Chondrocyte (in vitro differentiated cells): ENCODE results near the gene SLC6A18. TPM values are rescaled to one million over a fixed set of nuclear protein-coding genes. Genes with fewer than 3 reads are reported as not detected.
"Not testable (repeated sequence)": the region's sequence is repeated elsewhere in the genome, so short reads cannot be mapped to it uniquely, and the experiment has no call there.

Experiments
- DNase-seq: peaks from one replicate; pipeline ENCODE4 v3.0.0; 2021; ENCODE audit warnings: mixed read lengths, low spot score
- H3K27ac Mint-ChIP-seq: one replicate; pipeline ENCODE4 v1.8.0; 2021; ENCODE audit warnings: mild to moderate bottlenecking, moderate library complexity, mixed read lengths; ENCODE audit not compliant: unreplicated experiment
- H3K27me3 Mint-ChIP-seq: 2 replicates; pipeline ENCODE4 v1.8.0; 2021; ENCODE audit warnings: low read depth, mixed read lengths
- H3K36me3 Mint-ChIP-seq: 2 replicates; pipeline ENCODE4 v1.8.0; 2021; ENCODE audit warnings: low read depth, mixed read lengths
- H3K4me1 Mint-ChIP-seq: 2 replicates; pipeline ENCODE4 v1.8.0; 2021; ENCODE audit warnings: low read depth, mild to moderate bottlenecking, mixed read lengths
- H3K4me3 Mint-ChIP-seq: one replicate; pipeline ENCODE4 v1.8.0; 2021; ENCODE audit warnings: mild to moderate bottlenecking, moderate library complexity, mixed read lengths; ENCODE audit not compliant: unreplicated experiment
- H3K9me3 Mint-ChIP-seq: 2 replicates; pipeline ENCODE4 v1.8.0; 2021; ENCODE audit warnings: low read depth, mixed read lengths
- total RNA-seq: library from RNA; stranded (reverse); gene quantifications from 3 replicates; pipeline ENCODE4 v1.2.1, GENCODE V29; 2021
- TF ChIP-seq, protein P1 (sequence below): fragments of 200-600 bp; sonication (generic); IDR thresholded peaks from 2 replicates; pipeline ENCODE4 v1.5.0; 2021; ENCODE audit warnings: antibody characterized with exemption, mild to moderate bottlenecking, moderate library complexity

SLC6A18 gene
- total RNA-seq, 1 donor from 2014 or later, result not detected

DNA sequence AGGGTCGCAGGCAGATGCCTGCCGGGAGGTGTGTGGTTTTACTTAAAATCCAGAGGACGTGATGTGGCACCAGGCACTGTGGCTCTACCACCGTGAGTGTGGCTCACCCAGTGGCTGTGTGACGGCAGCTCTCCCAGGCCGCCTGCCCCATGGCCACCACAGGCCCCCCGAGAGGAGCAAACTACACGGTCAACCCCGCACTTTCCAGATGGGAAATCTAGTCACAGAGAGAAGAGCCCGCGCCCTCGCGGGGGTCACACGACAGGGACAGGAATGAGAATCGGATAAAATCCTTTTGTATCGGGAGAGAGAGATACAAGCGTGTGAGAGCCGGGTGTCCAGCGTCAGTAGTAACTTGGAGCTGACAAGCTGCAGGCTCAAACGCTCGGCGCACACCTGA is 45.2 kb downstream of the SLC6A18 start:
- no peaks in the 10 kb centered on the region for H3K36me3 Mint-ChIP-seq
- H3K4me3 Mint-ChIP-seq, result no peak overlapping the region
- H3K27me3 Mint-ChIP-seq, result peaks cover 8% of the 10 kb centered on the region
- DNase-seq, result no peak
- TF ChIP-seq, protein P1, sequence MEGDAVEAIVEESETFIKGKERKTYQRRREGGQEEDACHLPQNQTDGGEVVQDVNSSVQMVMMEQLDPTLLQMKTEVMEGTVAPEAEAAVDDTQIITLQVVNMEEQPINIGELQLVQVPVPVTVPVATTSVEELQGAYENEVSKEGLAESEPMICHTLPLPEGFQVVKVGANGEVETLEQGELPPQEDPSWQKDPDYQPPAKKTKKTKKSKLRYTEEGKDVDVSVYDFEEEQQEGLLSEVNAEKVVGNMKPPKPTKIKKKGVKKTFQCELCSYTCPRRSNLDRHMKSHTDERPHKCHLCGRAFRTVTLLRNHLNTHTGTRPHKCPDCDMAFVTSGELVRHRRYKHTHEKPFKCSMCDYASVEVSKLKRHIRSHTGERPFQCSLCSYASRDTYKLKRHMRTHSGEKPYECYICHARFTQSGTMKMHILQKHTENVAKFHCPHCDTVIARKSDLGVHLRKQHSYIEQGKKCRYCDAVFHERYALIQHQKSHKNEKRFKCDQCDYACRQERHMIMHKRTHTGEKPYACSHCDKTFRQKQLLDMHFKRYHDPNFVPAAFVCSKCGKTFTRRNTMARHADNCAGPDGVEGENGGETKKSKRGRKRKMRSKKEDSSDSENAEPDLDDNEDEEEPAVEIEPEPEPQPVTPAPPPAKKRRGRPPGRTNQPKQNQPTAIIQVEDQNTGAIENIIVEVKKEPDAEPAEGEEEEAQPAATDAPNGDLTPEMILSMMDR, result no peak
- H3K27ac Mint-ChIP-seq, result no peak overlapping the region
- no peaks in the 10 kb centered on the region for H3K4me1 Mint-ChIP-seq
- no peaks in the 10 kb centered on the region for H3K9me3 Mint-ChIP-seq

DNA sequence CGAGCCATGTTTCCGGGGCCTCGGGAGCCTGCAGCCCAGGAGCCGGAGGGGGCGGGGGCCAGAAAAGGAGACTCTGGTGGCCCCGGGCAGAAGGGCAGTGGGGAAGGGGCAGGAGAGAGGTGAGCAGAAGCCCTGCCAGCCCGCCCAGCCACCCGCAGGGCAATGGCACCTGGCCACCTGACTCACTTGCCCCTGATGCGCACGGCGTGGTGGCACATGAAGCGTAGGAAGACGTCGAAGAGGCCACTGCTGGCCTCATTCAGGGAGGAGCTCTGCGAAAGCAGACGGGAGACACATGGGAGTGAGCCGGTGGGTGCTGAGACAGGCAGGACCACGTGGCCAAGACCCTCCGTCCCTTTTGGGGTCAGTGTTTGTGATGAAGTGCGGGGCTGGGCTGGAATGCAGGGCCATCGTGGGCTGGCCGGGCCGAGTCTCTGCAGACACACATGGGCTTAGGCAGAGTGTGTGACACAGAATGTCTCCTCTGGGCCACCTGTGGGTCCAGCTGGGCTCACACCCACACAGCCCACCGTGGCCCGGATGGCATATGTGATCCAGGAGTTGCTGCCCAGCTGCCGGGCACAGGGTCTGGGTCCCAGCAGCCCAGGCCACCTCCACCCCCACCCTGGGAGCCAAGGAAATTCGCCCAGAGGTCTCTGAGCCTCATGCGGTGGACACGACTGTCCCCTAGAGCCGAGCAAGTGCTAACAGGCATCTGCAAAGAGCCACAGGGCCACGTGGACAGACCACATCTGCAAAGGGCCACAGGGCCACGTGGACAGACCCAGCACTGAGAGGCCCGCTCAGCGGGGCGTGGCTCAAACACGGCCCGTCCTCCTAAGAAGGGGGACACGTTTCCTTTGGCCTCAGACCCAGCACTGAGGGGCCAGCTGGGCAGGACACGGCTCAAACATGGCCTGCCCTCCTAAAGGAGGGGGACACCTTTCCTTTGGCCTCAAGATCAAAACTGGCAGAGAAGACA is 46.0 kb downstream of the SLC6A18 start:
- DNase-seq, result peak; percentile 85
- H3K9me3 Mint-ChIP-seq, result no peaks in the 10 kb centered on the region
- TF ChIP-seq, protein P1, result no peak
- no peak overlapping the region for H3K4me3 Mint-ChIP-seq
- no peak overlapping the region for H3K27ac Mint-ChIP-seq
- H3K27me3 Mint-ChIP-seq, result peaks cover 7% of the 10 kb centered on the region
- no peaks in the 10 kb centered on the region for H3K36me3 Mint-ChIP-seq
- no peaks in the 10 kb centered on the region for H3K4me1 Mint-ChIP-seq

DNA sequence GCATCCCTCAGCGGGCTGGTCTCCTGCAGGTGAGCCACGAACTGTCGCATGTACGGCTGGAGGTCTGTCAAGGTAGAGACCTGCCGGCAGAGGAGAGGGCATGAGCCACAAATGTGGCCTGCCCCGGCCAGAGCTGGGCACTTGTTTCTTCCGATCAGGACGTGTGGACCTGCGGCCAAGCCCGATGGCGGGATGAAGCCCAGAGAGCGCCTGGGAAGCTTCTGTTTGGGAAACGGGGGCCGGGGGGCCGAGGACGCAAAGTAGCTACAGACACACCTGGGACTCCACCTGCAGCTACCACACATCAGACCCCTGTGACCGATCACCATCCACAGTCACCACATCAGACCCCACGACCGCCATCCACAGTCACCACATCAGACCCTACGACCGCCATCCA is 47.0 kb downstream of the SLC6A18 start:
- Mint-ChIP-seq H3K27me3 (peaks cover 4% of the 10 kb centered on the region), H3K27ac (no peak overlapping the region), H3K4me1 (no peaks in the 10 kb centered on the region), H3K9me3 (no peaks in the 10 kb centered on the region), H3K4me3 (no peak overlapping the region), H3K36me3 (no peaks in the 10 kb centered on the region)
- TF ChIP-seq, protein P1, result no peak
- DNase-seq, result no peak

DNA sequence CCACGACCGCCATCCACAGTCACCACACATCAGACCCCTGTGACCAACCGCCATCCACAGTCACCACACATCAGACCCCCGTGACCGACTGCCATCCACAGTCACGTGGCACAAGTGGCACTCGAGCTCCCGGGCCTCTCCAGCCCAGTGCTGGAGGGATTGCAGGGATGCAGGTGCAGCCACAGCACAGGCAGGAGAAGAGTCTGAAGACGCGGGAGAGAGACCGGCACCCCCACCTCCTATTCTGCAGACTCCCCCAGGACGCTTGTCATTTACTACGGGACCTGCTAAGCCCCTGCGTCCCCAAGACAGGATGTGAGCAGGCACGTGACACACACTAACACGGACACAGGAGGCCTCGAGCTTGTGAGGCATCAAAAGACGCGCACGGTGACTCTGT is 48.6 kb downstream of the SLC6A18 start:
- Mint-ChIP-seq H3K27ac (no peak overlapping the region), H3K36me3 (no peaks in the 10 kb centered on the region), H3K27me3 (peaks cover 4% of the 10 kb centered on the region), H3K9me3 (no peaks in the 10 kb centered on the region), H3K4me1 (no peaks in the 10 kb centered on the region), H3K4me3 (no peak overlapping the region)
- TF ChIP-seq, protein P1, result no peak
- DNase-seq, result peak; percentile 86

DNA sequence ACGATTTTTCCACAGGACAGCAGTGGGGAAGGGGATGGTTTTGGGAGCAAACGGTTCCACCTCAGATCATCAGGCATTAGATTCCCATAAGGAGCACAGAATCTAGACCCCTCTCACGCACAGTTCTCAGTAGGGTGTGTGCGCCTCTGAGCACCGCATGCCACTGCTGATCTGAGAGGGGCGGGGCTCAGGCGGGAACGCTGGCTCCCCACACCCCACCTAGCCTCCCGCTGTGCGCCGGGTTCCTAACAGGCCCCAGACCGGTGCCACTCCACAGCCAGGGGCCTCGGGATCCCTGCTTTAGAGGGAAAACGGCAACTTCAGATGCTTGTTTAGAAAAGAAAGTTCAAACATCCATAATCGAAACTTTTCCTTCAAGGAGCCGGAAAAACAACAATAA is 49.3 kb downstream of the SLC6A18 start:
- Mint-ChIP-seq H3K4me1 (no peaks in the 10 kb centered on the region), H3K27me3 (peaks cover 4% of the 10 kb centered on the region), H3K36me3 (no peaks in the 10 kb centered on the region), H3K4me3 (no peak overlapping the region), H3K27ac (no peak overlapping the region), H3K9me3 (no peaks in the 10 kb centered on the region)
- TF ChIP-seq, protein P1, result no peak
- no peak for DNase-seq

DNA sequence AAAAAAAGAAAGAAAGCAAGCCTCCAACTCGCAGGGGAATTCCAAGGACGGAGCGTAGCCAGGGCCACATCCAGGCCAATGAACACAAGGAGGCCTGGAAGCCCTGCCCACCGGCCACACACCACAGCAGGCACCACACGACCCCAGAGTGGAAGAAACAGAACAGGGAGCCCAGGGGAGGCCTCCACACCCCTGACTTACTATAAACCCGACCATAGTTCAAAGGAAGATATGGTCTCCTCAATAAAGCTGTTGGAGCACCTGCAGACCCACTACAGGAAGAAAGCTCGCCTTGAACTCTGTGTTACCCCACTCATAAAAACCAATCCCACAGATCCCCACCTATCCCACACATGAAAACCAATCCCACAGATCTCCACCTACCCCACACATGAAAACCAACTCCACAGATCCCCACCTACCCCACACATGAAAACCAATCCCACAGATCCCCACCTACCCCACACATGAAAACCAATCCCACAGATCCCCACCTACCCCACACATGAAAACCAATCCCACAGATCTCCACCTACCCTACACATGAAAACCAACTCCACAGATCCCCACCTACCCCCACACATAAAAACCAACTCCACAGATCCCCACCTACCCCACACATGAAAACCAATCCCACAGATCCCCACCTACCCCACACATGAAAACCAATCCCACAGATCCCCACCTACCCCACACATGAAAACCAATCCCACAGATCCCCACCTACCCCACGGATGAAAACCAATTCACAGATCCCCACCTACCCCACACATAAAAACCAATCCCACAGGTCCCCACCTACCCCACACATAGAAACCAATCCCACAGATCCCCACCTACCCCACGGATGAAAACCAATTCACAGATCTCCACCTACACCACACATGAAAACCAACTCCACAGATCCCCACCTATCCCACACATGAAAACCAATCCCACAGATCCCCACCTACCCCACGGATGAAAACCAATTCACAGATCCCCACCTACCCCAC is 50.5 kb downstream of the SLC6A18 start:
- DNase-seq, H3K9me3 Mint-ChIP-seq, H3K4me1 Mint-ChIP-seq, H3K27me3 Mint-ChIP-seq, H3K4me3 Mint-ChIP-seq, H3K36me3 Mint-ChIP-seq, H3K27ac Mint-ChIP-seq: not testable (repeated sequence)
